ENCODE measurements around the gene GLO1.

GLO1 gene

GRCh38 chr6:38702558-38703397 is at the start of gene GLO1:
TSS of gene GLO1 (minus strand) at chr6:38703145. CDS start at chr6:38703054, 91 bp downstream.
- DNase-seq (ENCODE audit: low spot score), result peak; percentile 98

DNA sequence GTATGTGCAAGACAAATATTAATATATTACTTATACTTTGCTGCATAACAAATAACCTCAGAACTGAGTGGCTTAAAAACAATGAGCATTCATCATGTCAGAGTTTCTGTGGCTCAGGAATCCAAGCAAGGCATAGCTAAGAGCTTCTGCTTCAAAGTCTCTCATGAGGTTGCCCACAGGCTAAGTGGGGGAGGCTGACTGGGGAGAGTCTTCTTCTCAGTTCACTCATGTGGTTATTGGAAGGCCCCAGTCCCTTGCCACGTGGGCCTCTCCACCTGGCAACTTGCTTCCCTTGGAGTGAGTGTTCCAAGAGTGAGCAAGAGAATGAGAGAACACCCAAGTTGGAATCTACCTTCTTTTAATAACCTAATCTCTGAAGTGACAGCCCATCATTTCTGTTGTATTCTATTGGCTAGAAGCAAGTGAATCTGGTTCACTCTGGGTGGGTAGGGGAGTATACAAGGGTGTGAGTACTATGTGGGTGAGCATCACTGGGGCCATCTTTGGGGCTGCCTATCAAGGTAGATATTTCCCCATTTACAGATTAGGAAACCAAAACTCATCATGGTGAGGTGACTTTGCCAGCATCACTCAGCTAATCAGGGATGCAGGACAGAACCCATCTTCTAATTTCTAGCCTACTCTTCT is 48.1 kb upstream of the GLO1 start:
- DNase-seq (ENCODE audit: low spot score), result no peak

GRCh38 chr6:38749473-38749872 is 46.5 kb upstream of the GLO1 start:
- no peak for DNase-seq (ENCODE audit: low spot score)

DNA sequence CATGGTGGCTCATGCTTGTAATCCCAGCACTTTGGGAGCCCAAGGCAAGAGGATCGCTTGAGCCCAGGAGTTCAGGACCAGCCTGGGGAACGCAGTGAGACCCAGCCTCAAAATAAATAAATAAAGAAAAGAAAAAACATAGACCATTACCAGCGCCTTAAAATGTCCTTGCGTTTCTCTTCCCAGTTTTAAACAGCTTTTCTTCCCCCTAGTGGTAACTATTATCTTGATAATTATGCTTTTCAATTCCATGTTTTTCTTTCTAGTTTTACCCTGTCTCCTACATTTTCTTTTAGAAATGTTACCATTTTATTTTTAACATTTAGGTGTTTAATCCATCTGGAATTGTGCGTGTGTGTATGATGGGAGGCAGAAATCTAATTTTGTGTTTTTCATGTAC is 36.6 kb upstream of the GLO1 start:
- no peak for DNase-seq (ENCODE audit: low spot score)

DNA sequence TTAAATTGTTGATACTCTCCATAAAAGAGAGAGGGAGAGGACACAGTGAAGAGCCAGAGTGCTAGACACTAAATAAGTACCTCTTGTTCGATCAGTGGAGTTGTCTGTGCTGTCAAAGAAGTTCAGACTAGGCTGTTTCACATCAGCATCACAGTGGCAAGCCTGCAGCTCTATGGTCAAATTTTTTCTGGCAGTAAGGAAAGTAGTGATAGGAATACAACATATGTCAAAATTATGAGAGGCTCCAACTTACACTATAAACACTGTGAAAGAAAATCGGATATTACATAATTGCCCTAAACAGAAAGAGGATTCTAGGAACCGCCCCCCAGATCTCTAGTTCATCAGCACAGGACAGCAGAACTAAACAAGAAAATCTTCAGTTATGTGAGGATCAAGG is 35.3 kb upstream of the GLO1 start:
- DNase-seq (ENCODE audit: low spot score), result no peak

DNA sequence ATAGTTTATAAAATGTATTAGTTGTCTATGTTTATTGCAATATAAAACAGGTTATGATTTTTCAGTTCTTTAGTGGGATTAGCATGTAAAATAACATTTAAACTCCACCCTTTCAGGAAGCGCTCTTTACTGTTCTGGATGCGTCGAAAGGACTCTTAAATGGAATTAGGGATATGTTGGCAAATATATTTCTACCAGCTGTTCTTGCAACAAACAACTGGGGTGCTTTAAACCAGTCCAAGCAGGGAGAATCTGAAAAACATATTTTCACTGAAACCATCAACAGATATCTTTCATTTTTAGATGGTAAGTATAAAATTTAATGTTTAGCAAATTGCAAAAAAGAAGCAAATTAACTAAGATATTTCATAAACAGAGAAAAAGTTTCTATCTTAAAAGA is 34.0 kb upstream of the GLO1 start:
- no peak for DNase-seq (ENCODE audit: low spot score)

- no peak for DNase-seq (ENCODE audit: low spot score)
Measured at GRCh38 chr6:38730140-38730862, 27.4 kb upstream of the GLO1 start.

GRCh38 chr6:38728203-38728602 is 25.3 kb upstream of the GLO1 start:
- DNase-seq (ENCODE audit: low spot score), result no peak

DNA sequence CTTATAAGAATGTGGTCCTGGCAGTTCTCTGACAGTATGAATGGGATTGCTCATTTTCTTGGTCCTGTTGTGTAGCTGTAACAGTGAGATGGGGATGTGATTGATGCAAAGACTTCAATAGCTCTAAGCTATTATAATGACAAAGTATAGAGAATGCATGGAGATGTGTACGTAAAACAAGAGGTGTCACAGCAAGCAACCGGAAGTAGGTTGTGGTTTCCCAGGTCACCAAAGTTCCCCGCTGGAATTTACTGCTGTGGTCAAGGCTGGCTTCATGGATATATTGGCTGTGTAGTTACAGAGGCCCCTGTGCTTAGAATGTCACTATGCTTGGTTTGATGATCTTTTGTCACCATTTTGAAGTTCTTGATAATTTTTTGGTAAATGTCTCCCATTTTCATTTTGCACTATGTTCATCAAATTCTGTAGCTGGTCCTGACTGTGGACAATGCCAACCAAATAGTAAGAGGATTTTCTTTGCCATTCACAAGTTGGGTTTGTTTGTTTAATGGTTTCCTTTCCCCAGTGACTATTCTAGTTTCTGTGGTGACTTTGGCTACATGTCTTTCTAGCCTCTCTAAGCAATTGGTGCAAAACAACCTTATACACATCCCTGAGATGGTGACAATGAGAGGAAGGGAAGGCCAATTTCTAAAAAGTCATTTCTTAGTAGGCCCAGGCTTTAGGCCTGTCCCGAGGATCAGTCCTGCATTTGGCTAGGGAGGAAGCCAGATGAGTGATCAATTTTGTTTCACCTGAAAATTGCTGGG is 22.7 kb upstream of the GLO1 start:
- no peak for DNase-seq (ENCODE audit: low spot score)

GRCh38 chr6:38724343-38724742 is 21.4 kb upstream of the GLO1 start:
- DNase-seq (ENCODE audit: low spot score), result no peak

DNA sequence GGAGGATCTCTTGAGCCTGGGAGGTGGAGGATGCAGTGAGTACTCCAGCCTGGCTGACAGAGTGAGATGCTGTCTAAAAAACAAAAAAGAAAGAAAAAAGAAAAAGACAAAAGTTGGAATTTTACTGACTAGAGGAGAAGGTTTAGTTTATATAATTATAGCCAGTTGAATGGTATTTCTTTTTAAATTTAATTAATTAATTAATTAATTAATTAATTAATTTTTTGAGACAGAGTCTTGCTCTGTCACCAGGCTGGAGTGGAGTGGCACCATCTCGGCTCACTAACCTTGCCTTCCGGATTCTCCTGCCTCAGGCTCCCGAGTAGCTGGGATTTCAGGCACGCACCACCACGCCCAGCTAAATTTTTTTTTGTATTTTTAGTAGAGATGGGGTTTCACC is 20.8 kb upstream of the GLO1 start:
- no peak for DNase-seq (ENCODE audit: low spot score)

GRCh38 chr6:38722727-38723334 is 19.9 kb upstream of the GLO1 start:
- DNase-seq (ENCODE audit: low spot score), result no peak

DNA sequence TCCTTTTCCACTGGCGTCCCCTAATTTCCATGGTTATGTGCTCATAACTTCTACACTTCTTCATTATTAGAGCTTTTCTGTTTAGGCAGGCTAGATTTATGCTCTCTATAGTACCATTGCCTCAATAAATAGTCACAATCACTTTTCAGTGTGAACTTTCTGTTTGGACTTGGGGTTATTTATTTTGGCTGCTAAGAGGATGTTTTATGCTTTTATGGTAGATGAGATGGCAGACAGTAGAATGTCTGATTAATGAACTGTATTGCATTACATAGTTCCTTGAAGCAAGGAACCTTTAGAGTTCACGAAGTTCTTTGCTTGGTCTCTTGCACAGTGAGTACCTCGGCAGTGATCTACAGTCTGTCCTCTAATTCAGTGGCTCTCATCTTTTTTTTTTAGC is 19.1 kb upstream of the GLO1 start:
- DNase-seq (ENCODE audit: low spot score), result no peak

GRCh38 chr6:38720295-38720694 is 17.4 kb upstream of the GLO1 start:
- no peak for DNase-seq (ENCODE audit: low spot score)

- DNase-seq (ENCODE audit: low spot score), result no peak
Measured at GRCh38 chr6:38719358-38719757, 16.4 kb upstream of the GLO1 start.

GRCh38 chr6:38716825-38717224 is 13.9 kb upstream of the GLO1 start:
- no peak for DNase-seq (ENCODE audit: low spot score)

DNA sequence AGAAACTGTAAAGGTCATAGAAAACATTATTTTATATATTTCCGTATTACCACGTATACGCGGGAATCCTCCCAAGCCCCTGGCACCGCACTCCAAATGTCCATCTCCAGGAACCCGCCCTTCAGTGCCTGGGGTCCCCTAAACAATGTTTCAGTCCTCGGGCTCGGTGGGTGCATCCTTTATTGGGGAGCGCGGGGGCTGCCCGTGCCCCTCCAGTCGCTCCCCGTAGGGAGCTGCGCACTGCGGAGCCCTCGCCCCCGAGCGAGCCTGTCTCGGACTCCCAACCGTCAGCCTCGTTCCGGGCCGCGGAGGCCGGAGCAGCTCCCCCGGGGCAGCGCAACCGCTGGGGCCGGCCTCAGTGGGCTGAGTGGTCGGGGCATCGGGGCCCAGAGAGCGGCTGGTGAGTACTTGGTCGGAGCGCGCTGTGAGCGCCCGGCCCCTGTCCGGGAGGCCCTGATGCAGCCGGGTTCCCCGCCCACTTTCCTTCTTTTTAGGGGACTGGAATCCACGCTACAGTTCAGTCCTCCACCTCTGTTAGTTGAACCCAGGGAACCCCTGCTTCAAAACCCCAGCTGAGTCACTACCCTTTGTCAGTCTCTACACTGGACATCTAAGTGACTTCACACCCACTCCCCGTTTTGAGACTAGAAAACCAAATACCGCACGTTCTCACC is 12.2 kb upstream of the GLO1 start, which contains the start of gene DNAH8:
DNAH8 (plus strand) TSS at position 296 of the 674 bp plus-strand sequence. CDS start 7,499 bp downstream, outside the sequence.
- no peak for DNase-seq (ENCODE audit: low spot score)

GRCh38 chr6:38714239-38715015 is 11.5 kb upstream of the GLO1 start:
- DNase-seq (ENCODE audit: low spot score), result no peak

DNA sequence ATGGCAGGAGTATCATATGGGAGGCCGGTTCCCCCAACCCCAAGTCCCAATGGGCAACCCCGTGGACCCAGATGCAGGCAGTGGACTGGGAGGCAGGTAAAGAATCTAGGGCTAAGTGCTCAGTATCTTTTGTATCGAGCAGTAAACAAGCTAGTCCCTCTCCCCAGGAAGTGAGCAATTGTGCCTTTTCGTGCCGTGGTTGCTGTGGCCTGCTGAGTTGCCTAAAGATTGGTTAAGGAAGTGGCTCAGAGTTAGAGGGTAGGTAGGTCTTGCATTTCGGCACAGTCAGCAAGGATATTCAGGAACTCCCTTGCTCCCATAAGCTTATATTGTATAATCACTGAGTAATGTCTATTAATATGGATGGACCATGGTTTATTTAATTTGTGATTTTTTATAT is 10.9 kb upstream of the GLO1 start:
- DNase-seq (ENCODE audit: low spot score), result no peak

DNA sequence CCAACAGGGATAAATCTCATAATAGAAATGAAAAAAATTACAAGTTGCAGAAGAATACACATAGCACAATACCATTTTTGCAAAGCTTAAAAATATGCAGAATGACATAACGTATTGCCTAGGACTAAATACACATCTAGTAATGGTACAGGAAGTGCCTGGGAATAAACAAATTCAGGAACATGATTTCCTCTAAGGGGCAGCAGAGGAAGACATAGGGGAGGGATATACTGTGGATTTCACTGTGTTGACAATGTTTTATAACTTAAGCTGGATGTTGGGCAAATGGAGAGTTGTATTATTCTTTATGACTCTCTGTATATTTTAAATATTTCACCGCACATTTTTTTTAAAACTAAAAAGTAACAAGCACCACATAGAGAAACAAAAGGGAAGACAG is 5.6 kb upstream of the GLO1 start:
- DNase-seq (ENCODE audit: low spot score), result no peak
